Measurements from ENCODE around the gene EIPR1.

The EIPR1 gene

GRCh38 chr2:3341336-3341735, 36.3 kb downstream of the EIPR1 start:
- no peaks in the 10 kb centered on the region for H3K9me2 ChIP-seq (replicated peaks; ENCODE audit: insufficient read depth, low read length)
- no peaks in the 10 kb centered on the region for H3K27me3 ChIP-seq (ENCODE audit: low read length)
- H3K79me2 ChIP-seq (ENCODE audit: insufficient read depth, low read length), result no peaks in the 10 kb centered on the region; the same call in 1 of the 2 replicates
- no peak overlapping the region for H2AFZ ChIP-seq (ENCODE audit: low read depth, low read length, severe bottlenecking)
- no peak overlapping the region for H3K4me2 ChIP-seq (ENCODE audit: low read depth, low read length, poor library complexity, severe bottlenecking)
- no peaks in the 10 kb centered on the region for H3F3A ChIP-seq (ENCODE audit: insufficient read depth)
- TF ChIP-seq EZH2phosphoT487 (conservative IDR thresholded peaks at IDR 0.05; ENCODE audit: low read length) (no peak), CTCF (IDR thresholded peaks at IDR 0.05; ENCODE audit: insufficient read depth, low read length, poor library complexity, severe bottlenecking) (no peak)
- no peak overlapping the region for H3K4me3 ChIP-seq (ENCODE audit: insufficient read depth, low read length, poor library complexity, severe bottlenecking)
- H3K27ac ChIP-seq (ENCODE audit: low read depth, low read length), result no peak overlapping the region
- H3K9ac ChIP-seq (ENCODE audit: low read length), result no peak overlapping the region
- H4K20me1 ChIP-seq (ENCODE audit: low read depth, low read length), result 0 out of 2 replicates have a peak, but pooled peaks cover 4% of the 10 kb centered on the region
- H3K9me3 ChIP-seq (ENCODE audit: insufficient read depth, low read length), result no peaks in the 10 kb centered on the region
- no peaks in the 10 kb centered on the region for H3K36me3 ChIP-seq (ENCODE audit: low read length)

- no peaks in the 10 kb centered on the region for H3F3A ChIP-seq (ENCODE audit: insufficient read depth)
- no peak for TF ChIP-seq EZH2phosphoT487 (conservative IDR thresholded peaks at IDR 0.05; ENCODE audit: low read length)
- TF ChIP-seq CTCF (IDR thresholded peaks at IDR 0.05; ENCODE audit: insufficient read depth, low read length, poor library complexity, severe bottlenecking), result no peak
Observed at GRCh38 chr2:3340144-3340543, 37.5 kb downstream of the EIPR1 start.

GRCh38 chr2:3338340-3338739, 39.3 kb downstream of the EIPR1 start:
- TF ChIP-seq EZH2phosphoT487 (conservative IDR thresholded peaks at IDR 0.05; ENCODE audit: low read length) (no peak), CTCF (IDR thresholded peaks at IDR 0.05; ENCODE audit: insufficient read depth, low read length, poor library complexity, severe bottlenecking) (no peak)
- Histone ChIP-seq H3K36me3 (ENCODE audit: low read length) (no peaks in the 10 kb centered on the region), H3K27me3 (ENCODE audit: low read length) (no peaks in the 10 kb centered on the region), H3K4me2 (ENCODE audit: low read depth, low read length, poor library complexity, severe bottlenecking) (no peak overlapping the region), H3K9ac (ENCODE audit: low read length) (no peak overlapping the region), H3K79me2 (ENCODE audit: insufficient read depth, low read length) (no peaks in the 10 kb centered on the region), H3K4me3 (ENCODE audit: insufficient read depth, low read length, poor library complexity, severe bottlenecking) (no peak overlapping the region), H3F3A (ENCODE audit: insufficient read depth) (no peaks in the 10 kb centered on the region), H4K20me1 (ENCODE audit: low read depth, low read length) (0 out of 2 replicates have a peak, but pooled peaks cover 4% of the 10 kb centered on the region), H3K9me2 (replicated peaks; ENCODE audit: insufficient read depth, low read length) (no peaks in the 10 kb centered on the region), H2AFZ (ENCODE audit: low read depth, low read length, severe bottlenecking) (no peak overlapping the region), H3K9me3 (ENCODE audit: insufficient read depth, low read length) (no peaks in the 10 kb centered on the region), H3K27ac (ENCODE audit: low read depth, low read length) (no peak overlapping the region)

More at GRCh38 chr2:3340144-3340543, 37.5 kb downstream of the EIPR1 start:
- no peak overlapping the region for H3K27ac ChIP-seq (ENCODE audit: low read depth, low read length)
- no peaks in the 10 kb centered on the region for H3K27me3 ChIP-seq (ENCODE audit: low read length)
- H3K36me3 ChIP-seq (ENCODE audit: low read length), result no peaks in the 10 kb centered on the region
- no peaks in the 10 kb centered on the region; the same call in 1 of the 2 replicates for H3K79me2 ChIP-seq (ENCODE audit: insufficient read depth, low read length)
- 0 out of 2 replicates have a peak, but pooled peaks cover 4% of the 10 kb centered on the region for H4K20me1 ChIP-seq (ENCODE audit: low read depth, low read length)
- H3K4me2 ChIP-seq (ENCODE audit: low read depth, low read length, poor library complexity, severe bottlenecking), result no peak overlapping the region
- no peaks in the 10 kb centered on the region for H3K9me2 ChIP-seq (replicated peaks; ENCODE audit: insufficient read depth, low read length)
- no peak overlapping the region for H3K9ac ChIP-seq (ENCODE audit: low read length)
- no peaks in the 10 kb centered on the region for H3K9me3 ChIP-seq (ENCODE audit: insufficient read depth, low read length)
- H2AFZ ChIP-seq (ENCODE audit: low read depth, low read length, severe bottlenecking), result no peak overlapping the region
- no peak overlapping the region for H3K4me3 ChIP-seq (ENCODE audit: insufficient read depth, low read length, poor library complexity, severe bottlenecking)
